GM19372 (cell line): ENCODE measurements around the gene SLC1A2.

Experiments
- ATAC-seq: cut with Tn5 transposase; IDR thresholded peaks from one replicate; pipeline ENCODE4 v1.9.1; 2021; ENCODE audit warnings: mild to moderate bottlenecking, low read depth, moderate library complexity; ENCODE audit not compliant: unreplicated experiment

SLC1A2 gene

DNA sequence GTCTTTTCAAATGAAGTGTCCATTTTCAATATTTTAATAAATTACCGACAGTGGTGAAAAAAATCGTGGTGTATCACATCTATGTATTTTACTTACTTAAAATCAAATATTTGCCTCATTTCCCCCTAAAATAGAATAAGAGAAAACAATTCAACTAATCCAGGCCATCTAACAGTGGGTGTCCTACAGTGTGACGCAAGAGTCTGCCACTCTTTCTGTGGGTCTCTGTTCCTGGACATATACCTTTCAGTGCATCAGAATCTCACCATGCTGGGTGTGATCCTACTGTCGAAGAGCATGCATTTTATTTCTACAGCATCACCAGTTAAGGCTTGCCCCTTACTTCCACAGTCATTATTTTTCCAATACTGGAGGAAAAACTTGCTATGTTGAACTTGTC lies 169.2 kb downstream of the SLC1A2 start:
- no peak for ATAC-seq

DNA sequence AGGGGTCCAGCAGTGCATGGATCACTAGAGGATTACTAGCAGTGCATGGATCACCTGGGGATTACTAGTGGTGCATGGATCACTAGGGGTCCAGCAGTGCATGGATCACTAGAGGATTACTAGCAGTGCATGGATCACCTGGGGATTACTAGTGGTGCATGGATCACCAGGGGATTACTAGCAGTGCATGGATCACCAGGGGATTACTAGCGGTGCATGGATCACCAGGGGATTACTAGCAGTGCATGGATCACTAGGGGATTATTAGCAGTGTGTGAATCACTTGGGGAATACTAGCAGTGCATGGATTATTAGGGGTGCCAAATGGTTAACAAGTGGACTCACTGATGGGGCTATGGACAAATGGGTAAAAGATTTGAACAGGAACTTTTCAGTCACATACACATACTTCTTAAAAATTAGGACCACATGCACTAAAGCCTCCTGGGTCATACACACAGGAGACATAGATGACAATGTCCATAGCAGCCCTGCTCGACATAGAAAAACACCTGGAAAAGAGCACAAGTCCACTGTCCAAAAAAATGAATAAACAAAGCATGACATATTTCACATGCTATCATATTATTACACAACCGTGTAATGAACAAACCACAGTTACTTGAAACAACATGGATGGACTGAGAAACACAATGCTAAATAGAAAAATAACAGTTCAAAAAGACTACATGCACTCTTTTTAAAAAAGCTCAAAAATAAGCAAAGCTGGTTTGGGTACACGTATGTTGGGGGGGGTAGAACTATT lies 170.6 kb downstream of the SLC1A2 start:
- ATAC-seq = no peak

DNA sequence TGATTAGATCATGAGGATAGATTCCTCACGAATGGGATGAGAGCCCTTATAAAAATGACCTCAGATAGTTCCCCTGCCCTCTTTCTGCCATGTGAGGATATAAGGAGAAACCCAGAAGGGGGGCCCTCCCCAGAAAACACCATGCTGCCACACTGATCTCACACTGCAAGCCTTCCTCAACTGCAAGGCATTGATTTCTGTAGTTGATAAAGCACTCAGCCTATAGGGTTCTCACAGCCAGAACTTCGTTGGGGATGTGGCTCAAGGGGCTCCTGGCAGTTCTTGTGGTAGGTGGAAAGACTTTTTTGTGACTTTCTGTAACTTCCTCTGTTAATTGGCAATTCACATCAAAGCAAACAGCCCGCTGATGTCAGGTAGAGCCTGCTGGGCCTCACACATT lies 171.5 kb downstream of the SLC1A2 start:
- ATAC-seq = no peak

- ATAC-seq = no peak
Observed at GRCh38 chr11:35247428-35247827, 171.9 kb downstream of the SLC1A2 start.

DNA sequence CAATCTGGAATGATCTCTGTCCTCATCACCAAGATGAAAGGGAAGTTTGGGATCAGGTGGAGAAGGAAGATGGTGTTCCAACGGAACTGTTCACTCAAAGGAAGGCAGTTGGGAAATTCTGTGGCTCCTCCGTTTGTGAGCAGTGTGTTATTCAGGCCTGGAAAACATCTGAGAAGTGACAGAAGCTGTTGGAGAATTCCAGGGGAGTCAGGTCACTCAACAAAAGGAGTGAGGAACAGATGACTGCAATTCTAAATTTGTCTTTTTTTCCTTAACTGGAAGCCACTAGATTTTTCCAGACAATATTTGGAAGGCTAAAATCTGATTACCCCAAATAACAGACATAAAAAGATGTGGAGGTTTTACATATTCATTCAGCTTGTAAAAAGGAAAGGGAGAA lies 172.6 kb downstream of the SLC1A2 start:
- ATAC-seq = no peak

DNA sequence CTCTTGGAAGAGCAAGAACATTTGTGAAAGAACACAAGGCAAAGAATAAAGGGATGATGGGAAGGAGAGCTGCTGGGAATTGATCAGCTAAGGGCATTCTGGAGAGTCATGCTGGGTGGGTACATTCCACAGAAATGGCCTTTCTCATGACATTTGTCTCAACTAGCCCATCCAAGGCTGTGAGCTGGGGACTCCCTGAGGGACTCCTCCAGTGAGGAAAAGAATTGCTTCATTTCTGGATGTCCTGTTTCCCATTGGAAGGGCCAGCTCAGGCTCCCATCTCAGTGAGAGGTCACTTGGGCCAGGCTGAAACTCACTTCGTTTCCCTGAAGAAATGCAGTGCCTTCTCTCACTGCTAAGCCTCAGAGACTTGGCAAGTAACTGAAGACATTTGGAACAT lies 173.6 kb downstream of the SLC1A2 start:
- ATAC-seq = no peak

- no peak for ATAC-seq
Observed at GRCh38 chr11:35245056-35245455, 174.3 kb downstream of the SLC1A2 start.

DNA sequence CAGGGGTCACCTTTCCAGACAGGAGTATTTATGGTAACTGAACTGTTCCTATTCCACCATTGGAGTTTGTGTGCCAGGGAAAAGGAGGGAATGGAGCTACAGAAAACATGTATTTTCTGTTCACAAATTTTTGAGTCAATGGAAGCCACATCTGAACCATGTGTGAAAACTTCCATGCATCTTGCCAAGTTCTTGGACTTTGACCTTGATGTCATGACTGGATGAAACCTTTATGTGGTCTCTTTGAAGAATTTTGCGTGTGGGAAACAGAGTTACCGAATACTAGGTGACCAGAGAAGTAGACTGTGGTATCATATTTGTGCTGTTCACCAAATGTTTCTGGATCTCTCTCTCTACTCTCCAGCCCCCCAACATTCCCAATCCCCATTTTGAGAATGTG lies 175.6 kb downstream of the SLC1A2 start:
- ATAC-seq = no peak

- ATAC-seq = no peak
Observed at GRCh38 chr11:35242412-35243242, 176.7 kb downstream of the SLC1A2 start.

DNA sequence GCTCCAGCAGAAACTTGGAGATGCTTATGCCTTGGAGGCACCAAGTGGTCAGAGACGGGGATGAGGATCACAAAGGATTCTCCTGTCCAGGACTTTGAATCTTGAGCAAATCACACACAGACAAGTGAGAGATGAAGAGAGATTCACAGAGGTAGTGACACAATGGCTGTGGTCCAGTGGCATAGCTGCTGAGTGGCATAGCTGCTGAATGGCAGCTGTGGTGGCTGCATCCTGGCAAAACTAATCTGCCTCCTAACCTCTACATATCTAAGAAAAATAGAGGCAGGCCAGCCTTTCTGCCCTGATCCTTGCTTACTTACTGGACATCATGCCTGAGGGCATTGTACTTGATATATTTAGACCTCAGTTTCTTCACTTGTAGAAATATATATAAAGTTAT lies 177.8 kb downstream of the SLC1A2 start:
- no peak for ATAC-seq

DNA sequence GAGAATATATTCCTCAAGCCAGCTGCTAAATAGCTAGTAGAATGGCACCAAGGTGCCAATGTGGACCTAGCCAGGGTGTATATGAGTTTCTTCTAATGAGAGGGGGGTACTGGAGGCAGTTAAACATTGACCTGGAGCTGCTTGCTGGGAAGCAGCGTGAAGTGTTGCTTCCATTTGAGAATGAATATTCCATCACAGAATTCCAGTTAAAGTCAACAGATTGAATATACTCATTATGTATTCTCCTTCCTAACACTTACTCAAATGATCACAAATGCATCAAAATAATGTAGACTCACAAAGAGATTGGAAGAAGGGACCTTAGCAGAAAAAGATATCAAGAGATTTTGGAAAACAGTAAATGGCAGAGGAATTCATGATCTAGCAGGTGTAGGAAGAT lies 178.3 kb downstream of the SLC1A2 start:
- ATAC-seq = no peak

- no peak for ATAC-seq
Observed at GRCh38 chr11:35239471-35240075, 179.8 kb downstream of the SLC1A2 start.

DNA sequence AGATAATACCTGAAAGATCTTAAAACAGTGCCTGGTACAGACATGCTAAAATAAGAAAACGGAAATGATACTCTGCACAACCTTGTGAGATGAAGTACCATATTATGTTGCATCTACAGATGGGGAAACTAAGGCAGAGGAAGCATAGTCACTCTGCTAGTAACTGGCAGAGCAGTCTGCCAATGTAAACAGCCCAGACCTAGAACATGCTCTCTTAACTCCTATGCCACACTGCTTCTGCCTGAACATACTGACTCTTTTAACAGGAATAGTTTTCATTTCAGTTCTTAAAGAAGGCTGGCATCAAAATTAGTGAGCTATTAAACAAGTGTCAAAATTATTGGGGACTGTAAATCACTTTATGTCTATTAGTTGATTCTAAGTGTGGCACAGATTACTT lies 180.5 kb downstream of the SLC1A2 start:
- ATAC-seq = no peak

DNA sequence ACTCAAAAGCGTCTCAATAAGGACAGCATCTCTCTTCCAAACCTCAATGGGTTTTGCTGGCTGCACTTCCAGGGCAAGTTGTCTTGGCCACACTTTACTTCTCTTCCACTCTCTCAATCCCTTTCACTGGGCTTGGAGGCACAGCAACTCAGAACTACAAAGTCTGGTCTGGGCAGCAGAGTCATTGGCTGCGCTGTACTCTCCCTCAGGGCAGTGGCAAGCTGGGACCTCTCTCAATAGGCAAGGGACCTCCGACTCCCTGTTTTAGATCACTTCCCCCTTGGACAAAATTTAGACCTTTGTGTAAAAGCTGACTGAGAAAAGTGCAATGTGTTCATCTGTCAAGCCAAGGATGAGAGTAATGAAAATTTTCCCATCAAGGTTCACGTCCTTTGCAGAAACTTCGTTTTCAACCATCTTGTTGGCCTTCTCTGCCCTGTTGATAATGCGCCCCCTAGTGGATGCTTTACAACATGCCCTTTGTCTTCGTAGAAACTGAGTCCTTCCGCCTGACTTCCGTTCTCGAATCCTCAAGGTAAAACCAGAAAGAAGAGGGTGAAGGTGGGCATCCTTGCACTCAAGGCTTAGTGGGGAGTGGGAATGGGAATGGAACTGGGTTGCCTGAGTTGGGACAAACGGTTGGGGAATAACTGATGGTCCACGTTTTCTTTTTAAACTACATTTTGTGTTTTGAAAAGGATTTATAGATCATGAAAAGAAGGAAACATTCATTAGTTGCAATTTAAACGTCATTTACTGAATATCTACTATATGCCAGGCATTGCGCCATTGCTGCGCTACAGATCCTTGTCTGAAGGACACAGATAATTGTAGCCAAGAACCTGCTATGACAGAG lies 181.3 kb downstream of the SLC1A2 start:
- ATAC-seq = no peak

- no peak for ATAC-seq
Observed at GRCh38 chr11:35237351-35237750, 182.0 kb downstream of the SLC1A2 start.

DNA sequence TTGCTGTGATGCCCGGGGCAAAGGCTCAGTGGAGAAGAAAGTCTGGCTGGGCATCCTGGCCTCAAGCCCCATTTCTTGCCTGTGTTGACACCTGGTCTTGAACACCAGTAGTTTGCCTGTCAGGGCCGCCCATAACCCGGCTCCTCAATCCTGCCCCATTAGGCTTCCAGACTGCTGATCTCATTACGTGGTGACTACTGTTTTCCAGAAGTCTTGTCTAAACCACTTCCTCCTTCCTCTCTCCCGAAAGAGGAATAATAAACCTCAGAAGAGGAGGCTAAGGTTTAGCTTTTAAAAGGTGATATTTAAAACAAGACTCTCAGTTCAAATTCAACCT lies 182.7 kb downstream of the SLC1A2 start:
- no peak for ATAC-seq

- ATAC-seq = no peak
Observed at GRCh38 chr11:35235936-35236666, 183.3 kb downstream of the SLC1A2 start.

- ATAC-seq = no peak
Observed at GRCh38 chr11:35235498-35235897, 183.9 kb downstream of the SLC1A2 start.

DNA sequence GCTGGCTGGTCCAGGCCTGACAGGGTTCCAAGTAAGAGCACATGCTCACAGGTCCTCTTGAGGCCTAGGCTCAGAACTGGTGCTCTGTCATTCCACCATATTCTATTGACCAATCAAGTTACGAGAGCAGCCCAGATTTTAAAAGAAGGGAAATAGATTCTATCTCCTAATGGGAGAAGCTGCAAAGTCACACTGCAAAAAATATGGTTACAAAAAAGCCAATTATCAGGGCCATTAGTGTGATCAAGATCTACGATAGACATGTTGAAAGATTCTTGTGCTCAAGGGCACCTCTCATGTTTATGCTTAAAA lies 184.2 kb downstream of the SLC1A2 start:
- ATAC-seq = no peak

- ATAC-seq = no peak
Observed at GRCh38 chr11:35234460-35235156, 184.8 kb downstream of the SLC1A2 start.
